Muscle of arm (tissue), 12 donors: Measurements from ENCODE around the gene MXD1. TPM values are rescaled to one million over a fixed set of nuclear protein-coding genes. Genes with fewer than 3 reads are reported as not detected.
"Not testable (repeated sequence)": the region's sequence is repeated elsewhere in the genome, so short reads cannot be mapped to it uniquely, and the experiment has no call there.

ENCODE experiments used
- DNase-seq: peaks from one replicate; pipeline ENCODE4 v3.0.0-alpha.2; 2013
- polyA plus RNA-seq, 12 donors: library from polyadenylated mRNA; unstranded; fragments of 120-200 nt; gene quantifications; one replicate each; pipeline ENCODE4 v1.2.1, GENCODE V29; 2013; ENCODE audit not compliant: insufficient read length in 12 of 12

MXD1 gene
- polyA plus RNA-seq, 12 donors = 3.9 to 9.6 (median 6.1) TPM; not detected in 1

DNA sequence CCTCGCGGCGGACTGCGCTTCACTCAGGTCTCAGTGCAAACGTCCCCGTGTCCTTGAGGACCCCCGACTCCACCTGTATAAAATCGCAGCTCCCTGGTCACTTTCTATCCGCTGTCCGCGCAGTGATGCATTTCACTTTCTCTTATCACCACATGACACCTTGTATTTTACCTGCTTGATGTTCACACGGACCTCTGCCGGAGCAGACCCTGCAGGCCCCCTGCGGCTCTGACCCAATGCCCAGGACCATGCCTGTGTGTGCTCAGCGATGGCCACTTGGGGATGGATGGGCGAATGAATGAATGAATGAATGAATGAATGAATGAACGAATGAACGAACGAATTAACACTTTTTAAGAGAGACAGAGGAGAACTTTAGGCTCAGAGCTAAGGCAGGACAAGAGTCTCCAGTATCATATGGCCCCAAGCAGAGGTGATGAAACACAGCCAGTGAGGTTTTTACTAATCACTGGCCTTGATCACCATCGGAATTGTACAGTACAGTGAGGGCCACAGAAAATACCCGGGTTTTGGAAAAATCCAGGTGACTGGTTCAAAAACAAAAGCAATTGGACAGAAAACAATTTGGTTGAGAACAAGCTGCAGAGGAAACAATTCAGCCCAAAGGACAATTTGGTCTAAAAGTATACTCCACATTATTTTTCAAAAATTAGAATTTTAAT is 34.2 kb downstream of the MXD1 start:
- no peak for DNase-seq

DNA sequence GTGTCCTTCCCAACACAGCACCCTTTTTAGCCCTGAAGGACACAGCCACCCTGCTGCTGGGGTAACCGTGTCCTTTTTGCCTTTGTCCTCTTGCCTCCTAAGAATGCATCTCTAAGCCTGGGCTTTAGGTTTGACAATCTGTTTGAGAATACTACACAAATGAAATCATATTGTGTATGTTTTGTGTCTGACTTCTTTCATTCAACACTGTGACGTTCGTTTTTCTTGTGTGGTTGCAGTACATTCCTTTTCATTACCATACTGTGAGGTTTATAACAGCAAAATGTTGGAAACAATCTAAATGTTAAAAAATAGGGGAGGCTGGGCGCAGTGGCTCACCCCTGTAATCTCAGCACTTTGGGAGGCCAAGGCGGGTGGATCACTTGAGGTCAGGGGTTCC is 35.3 kb downstream of the MXD1 start:
- DNase-seq = no peak

DNA sequence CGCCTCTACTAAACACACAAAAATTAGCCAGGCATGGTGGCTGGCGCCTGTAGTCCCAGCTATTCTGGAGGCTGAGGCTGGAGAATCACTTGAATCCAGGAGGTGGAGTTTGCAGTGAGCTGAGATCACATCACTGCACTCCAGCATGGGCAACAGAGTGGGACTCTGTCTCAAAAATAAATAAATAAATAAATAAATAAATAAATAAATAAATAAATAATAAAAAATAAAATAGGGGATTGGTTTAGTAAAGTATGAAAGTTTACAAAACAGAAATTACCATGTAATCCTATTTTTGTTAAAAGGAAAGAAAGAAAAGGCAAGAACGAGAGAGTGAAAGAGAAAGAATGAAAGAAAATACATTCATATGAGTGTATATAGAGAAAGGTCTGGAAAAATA is 35.8 kb downstream of the MXD1 start:
- DNase-seq = not testable (repeated sequence)

DNA sequence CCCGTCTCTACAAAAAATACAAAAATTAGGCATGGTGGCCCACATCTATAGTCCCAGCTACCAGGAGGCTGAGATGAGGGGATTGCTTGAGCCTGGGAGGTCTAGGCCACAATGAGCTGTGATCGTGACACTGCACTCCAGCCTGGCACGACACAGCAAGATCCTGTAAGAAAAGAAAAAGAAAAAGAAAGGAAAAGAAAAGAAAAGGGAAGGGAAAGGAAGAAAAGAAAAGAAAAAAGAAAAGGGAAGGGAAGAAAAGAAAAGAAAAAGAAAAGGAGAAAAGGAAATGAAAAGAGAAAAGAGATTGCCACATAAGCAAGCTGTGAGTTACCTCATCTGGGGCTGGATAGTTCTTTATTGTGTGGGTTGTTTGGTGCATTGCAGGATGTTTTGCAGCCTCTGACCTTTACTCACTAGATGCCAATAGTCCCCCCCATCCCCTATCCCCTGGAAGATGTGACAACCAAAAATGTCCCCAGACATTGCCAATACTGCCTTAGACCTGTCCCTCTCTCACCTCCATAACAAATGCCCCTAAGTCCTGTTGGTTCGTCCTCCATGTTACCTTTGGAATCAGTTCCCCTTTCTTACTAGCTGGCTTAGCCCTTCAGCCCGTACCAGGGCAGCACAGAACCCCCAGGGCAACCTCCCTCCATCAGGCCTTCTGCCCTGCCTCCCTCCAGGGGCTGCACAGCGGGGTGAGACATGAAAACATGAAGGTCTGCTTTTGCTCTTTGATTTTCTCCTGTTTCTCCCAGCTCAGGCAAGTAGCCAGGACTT is 37.6 kb downstream of the MXD1 start:
- no peak for DNase-seq

DNA sequence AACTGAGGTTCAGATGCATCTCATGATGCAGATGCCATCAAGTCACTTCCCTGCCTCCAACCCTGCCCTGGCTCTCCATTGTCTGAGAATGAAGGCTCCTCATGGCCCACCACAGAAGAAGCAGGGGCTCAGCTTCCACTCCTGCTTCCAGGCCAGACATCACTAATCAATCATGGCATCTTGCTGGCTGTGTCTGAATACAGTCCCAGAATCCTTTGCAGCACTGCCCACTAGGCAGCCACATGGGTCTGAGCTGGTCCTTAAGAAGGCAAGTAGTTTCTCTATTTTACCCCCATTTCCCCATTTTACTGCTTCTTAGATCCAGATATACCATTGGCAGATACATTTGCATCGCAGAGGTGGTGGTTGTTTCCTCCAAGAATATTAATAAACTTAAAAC is 39.2 kb downstream of the MXD1 start:
- no peak for DNase-seq

DNA sequence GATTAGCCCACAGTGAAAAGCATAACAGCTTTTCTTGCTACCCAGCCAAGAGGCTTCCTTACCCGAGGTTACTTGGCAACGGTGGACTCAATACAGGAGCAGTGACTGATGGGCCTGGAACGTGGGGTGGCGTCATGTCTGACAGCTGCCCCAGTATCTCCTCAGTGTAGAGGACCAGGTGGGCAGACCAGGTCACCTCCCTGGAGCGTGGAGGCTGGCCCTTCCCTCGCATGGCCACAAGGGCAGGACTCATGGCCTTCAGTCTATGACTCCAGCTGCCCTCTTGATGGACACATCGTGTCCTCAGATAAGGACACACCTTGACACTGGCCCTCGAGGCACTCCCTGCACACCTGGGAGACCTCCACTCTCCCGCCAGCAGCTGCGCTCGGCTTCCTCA is 40.1 kb downstream of the MXD1 start:
- DNase-seq = no peak

DNA sequence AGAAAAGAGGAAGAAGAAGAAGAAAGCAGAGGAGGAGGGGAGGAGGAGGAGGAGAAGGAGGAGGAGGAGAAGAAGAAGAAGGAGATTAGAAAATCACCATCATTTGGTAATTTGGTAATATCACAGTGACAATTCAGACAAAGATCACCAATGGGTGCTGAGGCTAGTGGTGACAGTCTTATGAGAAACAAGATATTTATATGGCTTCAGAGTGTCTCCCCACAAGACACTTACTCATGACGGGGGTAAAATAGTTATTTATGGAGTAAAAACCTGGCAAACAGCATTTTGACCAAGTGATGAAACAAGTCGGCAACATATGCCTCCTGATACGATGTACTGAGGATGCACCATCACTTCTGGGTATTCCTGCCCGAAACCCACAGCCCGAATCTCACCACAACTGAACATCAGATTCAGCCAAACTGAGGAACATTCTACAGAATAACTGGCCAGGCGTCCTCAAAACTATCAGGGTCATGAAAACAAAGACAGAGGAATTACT is 41.6 kb downstream of the MXD1 start:
- no peak for DNase-seq

DNA sequence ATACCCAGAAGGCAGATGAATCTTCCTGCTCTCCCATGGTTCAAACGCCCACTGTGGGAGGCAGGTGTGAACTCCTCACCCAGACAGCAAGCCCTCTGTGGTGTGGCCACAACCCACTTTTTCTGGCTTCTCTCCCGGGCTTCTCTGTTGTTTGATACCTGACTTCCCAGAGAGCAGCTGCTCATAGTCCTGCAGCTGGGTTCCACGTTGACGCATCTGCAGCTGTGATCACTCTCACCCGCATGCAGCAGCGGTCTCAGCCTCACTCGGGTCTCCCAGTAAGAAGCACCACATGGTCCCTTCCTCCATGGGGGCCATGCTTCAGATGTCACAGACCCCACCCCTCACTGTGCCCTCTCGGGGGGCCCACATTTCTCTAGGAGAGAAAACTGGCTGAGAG is 43.1 kb downstream of the MXD1 start:
- DNase-seq = no peak

DNA sequence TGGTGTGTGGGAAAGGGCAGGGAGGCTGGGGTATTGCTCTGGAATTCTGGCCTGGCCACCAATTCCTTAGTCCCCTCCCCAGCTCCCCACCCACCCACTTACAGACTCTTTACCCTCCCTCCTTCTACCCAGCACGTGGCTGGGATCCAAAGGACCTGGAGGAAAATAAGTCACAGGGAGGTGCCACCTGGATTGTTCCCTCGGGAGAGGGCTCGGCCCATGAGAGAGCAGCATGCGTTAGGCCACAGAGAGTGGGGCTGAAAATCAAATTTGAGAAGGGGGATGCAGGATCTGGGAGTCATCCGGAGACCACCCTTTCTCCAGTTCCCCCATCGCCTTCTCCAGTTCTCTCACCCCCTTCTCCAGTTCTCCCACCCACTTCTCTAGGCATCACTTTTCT is 43.6 kb downstream of the MXD1 start:
- no peak for DNase-seq

DNA sequence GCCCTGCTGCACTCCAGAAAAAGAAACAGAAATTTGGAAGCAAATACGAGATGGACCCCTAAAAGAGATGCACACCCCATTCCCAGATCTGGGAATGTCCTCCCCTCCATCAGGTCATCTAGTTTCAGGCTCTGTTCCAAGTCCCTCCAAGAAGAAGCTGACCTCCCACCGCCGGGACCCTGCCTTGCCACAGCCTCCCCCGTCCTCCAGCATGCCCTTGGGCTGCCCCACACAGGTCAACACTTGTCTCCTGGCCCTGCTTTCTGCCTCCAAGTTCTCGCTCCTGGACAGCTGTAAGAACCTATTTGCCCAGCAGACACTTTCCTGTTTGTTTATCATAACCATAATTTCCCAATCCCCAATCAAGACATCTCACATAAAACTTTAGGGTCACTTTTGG is 44.5 kb downstream of the MXD1 start:
- DNase-seq = no peak

DNA sequence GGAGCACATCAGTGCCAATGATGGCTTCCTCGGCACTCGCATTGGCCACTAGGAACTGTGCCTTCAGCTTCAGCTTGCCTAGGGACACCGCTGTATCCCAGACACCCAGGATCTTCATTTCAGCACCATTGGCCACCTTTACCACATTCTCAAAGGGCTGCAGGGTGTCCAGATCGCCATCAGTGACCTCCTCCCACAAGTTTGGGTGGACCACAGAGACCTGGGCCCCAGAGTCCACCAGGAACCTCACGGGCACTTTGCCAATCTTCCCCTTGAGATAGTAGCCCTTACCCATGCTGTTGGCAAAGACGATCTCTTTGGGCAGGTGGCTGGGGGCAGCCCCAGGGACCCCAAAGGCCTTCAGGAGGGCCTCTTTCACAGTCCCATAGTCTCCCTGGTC is 45.9 kb downstream of the MXD1 start:
- DNase-seq = no peak

DNA sequence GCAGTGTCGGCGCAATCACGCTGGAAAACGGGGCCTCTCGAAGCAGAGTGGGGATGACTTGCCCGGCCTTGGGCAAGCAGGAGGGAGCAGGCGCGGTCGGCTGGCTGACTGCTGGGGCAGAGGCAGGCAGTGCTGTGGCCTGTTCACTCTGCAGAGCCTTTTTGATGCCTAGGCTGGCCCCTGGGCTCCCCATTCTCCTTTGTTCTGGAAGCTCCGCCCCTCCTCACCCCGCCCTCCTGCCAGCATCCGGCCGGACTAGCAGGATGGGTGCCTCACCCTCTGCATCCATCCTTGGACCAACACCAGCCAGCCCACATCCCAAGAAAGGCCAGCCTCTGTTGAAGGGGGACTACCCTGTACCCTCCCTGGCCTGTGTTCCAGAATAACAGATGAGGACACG is 46.6 kb downstream of the MXD1 start, which contains the start of gene ASPRV1:
Gene ASPRV1 (minus strand): TSS at position 136 of the 400 bp plus-strand sequence. CDS start 195 bp downstream, outside the sequence.
- no peak for DNase-seq

DNA sequence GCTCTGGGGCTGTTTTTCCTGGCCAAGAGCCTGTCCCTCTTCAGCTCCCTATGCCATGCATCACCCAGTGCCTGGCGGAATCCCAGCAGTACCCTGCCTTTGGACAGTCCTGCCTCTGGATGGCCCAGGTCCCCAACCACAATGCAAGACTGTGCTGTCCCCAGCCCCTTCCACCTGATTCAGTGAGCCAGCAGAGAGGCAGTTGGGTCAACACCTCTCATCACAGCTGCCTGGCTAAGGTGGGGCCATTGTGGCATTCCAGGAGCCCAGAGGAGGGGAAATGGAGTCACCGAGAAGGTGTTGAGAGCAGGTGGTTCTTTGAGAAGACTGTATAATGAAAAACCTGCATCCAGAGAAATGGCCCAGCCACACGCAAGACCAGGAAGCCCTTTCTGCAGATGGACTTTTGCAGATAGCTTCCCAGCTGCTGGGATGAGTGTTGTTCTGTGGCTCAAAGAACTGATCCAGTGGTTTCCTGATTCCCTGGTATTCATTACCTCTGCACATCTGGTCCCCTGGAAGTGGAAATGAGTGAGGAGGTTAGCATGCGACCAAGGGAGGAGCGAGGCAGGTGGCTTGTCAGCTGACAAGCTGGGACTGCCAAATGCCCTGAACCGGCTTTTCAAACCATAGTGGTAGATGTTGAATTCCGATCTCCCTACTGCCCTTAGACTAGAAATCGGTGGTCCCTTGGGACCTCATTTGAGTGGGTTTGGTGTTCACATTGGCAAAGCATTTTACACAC is 48.2 kb downstream of the MXD1 start:
- no peak for DNase-seq

DNA sequence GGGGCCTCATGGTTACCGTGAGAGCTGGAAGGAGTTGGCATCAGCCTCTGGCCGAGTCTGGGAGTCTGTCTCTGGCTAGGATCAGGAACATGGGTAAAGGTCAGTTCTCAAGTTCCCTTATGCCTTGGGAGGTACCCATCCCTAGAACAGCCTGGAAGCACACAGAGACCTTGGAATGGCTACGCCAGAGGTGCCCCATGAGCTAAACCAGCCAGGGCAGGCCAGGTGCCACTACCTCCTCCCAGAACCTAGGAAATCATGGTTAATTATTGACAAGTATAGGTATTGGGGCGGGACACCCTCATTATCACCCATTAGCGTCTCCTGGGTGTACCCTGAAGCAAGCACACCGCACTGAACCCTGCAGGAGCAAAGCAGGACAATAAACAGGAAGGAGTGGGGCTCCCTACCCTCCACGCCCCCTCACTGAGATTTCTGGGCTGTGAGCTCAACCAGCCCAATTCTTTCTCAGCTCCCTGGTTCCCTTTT is 49.5 kb downstream of the MXD1 start:
- no peak for DNase-seq

DNA sequence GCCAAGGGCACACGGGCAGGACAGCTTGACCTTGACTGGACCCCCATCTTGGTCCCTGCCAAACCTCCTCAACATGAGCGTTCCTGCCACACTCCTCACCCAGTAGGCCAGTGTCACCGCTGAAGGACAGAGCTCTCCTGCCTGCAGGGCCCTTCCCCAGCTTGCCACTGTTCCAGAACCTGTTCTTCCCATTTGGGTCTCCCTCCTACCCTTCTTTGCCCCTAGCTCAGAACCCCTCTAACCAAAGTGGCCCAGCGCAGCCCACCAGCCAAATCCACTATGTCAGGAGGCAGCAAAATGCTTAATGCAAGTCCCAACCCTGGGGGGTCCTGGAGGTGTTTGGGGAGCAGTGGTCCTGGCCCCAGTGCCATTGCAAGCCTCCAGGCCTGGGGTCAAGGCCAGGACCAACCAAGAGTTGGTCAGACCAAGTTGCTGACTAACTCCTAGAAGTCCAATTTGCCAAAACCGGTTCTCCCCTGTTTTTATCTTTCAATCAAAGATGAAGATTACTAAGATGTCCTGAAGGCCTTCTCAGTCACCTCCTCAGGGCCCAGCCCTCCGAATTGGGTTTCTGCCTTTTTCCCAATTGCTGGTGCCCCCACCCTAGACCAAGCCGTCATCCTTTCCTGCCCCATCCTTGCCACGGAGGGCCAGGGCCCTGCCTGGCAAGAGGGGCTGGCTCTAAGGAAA is 51.0 kb downstream of the MXD1 start:
- no peak for DNase-seq

DNA sequence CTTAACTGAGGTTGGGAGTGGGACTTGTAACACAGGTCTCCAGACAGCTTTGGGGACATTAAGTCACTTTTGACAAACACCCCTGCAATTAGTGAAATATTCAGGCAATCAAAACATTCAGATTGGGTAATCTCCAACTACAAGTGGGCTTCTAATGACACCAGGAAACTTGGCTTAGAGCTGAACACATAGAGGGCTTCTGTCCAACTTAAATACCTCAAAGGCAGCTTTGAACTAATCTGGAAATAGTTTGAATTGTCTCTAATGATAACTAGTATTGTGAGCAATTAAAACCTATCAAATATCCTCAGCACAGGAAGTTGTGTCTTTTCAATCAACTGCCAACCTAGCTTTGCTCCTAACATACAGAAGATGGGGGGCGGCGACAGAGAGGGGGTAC is 51.6 kb downstream of the MXD1 start:
- DNase-seq = no peak

DNA sequence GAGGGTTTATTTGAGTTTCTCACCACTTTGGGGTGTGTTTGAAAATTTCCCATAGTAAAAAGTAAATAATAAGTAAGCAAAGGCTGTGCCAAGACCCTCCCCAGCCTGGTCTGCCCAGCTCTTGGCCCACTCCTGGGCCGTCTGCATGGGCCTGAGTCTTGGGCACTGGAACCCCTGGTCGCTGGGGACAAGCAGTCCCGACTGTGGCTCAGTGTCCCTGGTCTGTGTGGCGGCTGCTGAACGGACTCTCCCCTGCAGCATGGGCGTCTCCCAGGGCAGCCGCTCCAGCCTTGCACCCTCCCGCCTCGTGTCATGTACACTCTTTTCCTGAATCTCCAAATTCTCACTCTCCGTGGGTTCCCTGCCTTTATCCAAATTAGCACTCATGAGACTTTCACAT is 53.7 kb downstream of the MXD1 start:
- no peak for DNase-seq

DNA sequence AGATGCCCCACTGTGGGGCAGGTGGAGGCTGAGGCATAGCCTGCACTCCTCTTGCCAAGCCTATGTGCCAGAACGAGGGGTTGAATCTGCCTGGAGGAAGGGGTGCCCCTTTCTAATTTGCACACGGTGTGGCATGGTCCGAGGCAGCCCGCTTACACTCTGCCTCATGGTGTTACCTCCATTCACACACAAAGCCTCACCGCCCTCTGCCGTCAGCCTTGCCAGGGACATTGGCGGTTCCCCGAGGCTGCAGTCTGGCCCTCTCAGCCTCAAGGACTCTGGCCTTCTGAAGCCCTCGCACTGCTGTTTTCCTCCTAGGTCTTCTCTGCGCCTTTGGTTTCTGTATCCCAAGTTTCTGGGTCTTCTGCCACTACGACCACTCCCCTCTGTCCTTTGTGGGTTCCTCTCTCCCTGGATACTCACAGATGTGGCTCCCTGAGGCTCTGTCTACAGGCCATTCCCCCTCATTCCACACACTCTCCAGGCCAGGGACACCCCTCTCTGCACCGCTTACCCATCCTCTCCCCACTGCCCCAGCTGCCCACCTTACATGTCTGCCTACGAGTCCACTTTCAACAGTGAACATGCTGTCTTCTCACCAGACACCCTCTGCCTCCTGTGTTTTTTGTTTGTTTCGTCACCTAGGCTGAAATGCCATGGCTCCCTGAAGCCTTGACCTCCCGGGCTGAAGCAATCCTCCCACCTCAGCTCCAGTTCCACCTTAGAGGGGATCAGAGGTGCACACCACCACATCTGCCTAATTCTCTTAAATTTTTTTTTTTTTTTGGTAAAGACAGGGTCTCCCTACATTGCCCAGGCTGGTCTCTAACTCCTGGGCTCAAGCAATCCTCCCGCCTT is 54.4 kb downstream of the MXD1 start:
- no peak for DNase-seq

DNA sequence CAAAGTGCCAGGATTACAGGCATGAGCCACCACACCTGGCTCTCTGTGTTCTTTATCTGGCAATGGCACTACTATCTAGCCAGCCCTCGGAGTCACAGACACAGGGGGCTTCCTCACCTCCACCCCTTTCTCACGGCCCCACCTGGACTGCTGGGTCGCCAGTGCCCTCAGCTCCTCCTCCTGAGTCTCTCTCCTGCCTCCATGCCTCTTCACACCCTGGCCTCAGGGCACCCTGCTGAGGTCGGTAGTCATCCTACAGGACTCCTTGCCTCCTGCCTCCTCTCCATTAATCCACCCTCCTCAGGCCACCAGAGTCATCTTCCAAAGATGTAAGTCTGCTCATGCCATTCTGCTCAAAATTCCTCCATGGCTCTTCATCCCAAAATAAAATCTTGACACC is 55.1 kb downstream of the MXD1 start:
- DNase-seq = no peak

DNA sequence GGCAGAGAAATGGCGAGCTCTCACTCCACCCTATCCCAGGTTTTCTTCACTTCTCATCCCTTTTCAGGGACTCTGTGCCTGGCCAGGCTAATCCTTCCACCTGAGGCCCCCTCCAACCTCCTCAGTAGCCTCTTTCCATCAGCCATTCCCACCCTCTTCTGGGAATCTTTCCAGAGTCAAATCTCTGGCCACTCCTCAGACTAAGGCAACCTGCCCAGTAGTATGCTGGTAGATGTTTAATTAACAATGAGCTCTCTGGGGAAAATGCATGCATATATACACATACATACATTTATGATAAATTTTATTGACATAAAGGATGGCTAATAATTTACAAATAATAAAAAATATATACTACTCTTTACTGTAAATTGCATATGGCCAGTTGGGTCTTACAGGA is 57.9 kb downstream of the MXD1 start:
- no peak for DNase-seq

DNA sequence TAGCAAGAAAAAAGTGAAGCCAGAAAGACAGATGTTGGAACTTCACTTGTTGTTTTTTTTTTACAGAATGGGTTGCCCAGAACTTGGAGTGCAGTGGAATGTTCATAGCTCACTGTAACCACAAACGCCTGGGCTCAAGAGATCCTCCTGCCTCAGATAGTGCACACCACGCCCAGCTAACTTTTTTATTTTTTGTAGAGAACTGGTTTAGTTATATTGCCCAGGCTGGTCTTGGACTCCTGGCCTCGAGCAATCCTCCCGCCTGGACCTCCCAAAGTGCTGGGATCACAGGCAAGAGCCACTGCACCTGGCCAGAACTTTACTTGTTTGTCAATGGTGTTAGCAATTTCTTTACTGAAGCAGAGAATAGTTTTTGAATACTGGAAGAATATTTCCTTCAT is 58.4 kb downstream of the MXD1 start:
- DNase-seq = no peak
